ENCODE results near the gene PTGDS.

Gene PTGDS

DNA sequence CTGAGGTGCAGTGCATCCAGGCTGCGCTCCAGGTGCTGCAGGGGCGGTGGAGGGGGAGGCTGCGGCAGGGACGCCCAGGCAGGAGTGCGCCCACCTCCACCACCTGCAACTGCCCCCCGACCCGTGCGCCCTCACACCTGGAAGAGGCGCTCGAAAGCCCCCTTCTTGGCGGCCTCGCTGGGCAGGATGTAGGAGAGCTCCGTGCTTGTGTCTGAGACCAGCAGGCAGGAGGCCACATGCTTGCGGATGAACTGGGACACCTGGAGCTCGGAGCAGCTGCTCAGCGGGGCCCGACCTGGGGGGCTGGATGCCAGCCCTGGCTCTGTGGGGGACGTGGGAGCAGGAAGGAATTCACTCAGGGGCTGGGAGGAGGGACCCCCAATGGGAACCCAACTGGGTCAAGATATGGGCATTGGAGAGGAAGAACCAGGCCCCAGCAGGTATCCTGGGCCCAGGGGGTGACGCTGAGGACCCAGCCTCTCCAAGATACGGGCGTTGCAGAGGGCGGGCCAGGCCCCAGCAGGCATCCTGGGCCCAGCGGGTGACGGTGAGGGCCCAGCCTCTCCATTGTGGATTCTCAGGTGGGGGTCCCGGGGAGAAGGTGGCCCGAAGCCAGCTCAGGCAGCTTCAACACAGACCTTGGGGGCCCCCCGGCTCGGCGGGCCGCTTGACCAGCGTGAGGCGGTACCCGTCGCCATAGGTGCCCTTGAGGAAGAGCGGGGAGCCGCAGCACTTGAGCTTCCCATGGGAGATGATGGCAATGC lies 37.7 kb downstream of the PTGDS start:
- TF ChIP-seq, protein P1, sequence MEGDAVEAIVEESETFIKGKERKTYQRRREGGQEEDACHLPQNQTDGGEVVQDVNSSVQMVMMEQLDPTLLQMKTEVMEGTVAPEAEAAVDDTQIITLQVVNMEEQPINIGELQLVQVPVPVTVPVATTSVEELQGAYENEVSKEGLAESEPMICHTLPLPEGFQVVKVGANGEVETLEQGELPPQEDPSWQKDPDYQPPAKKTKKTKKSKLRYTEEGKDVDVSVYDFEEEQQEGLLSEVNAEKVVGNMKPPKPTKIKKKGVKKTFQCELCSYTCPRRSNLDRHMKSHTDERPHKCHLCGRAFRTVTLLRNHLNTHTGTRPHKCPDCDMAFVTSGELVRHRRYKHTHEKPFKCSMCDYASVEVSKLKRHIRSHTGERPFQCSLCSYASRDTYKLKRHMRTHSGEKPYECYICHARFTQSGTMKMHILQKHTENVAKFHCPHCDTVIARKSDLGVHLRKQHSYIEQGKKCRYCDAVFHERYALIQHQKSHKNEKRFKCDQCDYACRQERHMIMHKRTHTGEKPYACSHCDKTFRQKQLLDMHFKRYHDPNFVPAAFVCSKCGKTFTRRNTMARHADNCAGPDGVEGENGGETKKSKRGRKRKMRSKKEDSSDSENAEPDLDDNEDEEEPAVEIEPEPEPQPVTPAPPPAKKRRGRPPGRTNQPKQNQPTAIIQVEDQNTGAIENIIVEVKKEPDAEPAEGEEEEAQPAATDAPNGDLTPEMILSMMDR (IDR thresholded peaks at IDR 0.05; ENCODE audit: extremely low read depth, missing control alignments): no peak
- no peak for DNase-seq (ENCODE audit: low spot score)

DNA sequence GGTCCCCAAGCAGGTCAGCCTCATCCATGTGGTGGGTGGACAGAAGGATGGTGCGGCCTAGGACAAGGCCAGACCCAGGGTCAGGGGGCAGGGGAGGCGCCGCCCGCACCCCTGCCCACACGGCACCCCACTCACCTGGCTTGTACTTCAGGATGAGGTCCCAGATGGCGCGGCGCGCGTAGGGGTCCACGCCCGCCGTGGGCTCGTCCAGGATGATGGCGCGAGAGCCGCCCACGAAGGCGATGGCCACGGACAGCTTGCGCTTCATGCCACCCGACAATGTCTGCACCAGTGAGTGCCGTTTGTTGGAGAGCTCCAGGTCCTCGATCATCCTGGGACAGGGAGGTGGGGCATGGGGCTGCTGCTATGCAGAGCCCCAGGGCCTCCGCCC lies 38.2 kb downstream of the PTGDS start:
- TF ChIP-seq, protein P1 (IDR thresholded peaks at IDR 0.05; ENCODE audit: extremely low read depth, missing control alignments): no peak
- no peak for DNase-seq (ENCODE audit: low spot score)

- TF ChIP-seq, protein P1 (IDR thresholded peaks at IDR 0.05; ENCODE audit: extremely low read depth, missing control alignments): no peak
- DNase-seq (ENCODE audit: low spot score): no peak
Observed at GRCh38 chr9:137015976-137016375, 38.7 kb downstream of the PTGDS start.

GRCh38 chr9:137016436-137016835 lies 39.1 kb downstream of the PTGDS start:
- TF ChIP-seq, protein P1 (IDR thresholded peaks at IDR 0.05; ENCODE audit: extremely low read depth, missing control alignments): no peak
- no peak for DNase-seq (ENCODE audit: low spot score)

- TF ChIP-seq, protein P1 (IDR thresholded peaks at IDR 0.05; ENCODE audit: extremely low read depth, missing control alignments): no peak
Observed at GRCh38 chr9:137017071-137017470, 39.8 kb downstream of the PTGDS start.

GRCh38 chr9:137017791-137018497 lies 40.6 kb downstream of the PTGDS start:
- TF ChIP-seq, protein P1 (IDR thresholded peaks at IDR 0.05; ENCODE audit: extremely low read depth, missing control alignments): no peak
- DNase-seq (ENCODE audit: low spot score): no peak

More at GRCh38 chr9:137017071-137017470, 39.8 kb downstream of the PTGDS start:
- DNase-seq (ENCODE audit: low spot score): no peak
